ENCODE measurements around the gene ADAMTS12. TPM values are rescaled to one million over a fixed set of nuclear protein-coding genes. Genes with fewer than 3 reads are reported as not detected.

ADAMTS12 gene
- total and polyA plus RNA-seq, 10 of the 15 experiments (the other 5 are each of a cell fraction or from before 2014, with no cell fraction given), result 0.11 to 35.8 (median 20.7) TPM

GRCh38 chr5:33848554-33848953, 43.2 kb downstream of the ADAMTS12 start (continued):
- TF ChIP-seq ATF2 (IDR thresholded peaks at IDR 0.05; ENCODE audit: low read length) (peak; percentile 82; the same call in 1 of the 2 replicates), CBX3 (IDR thresholded peaks at IDR 0.05; ENCODE audit: borderline replicate concordance, low read depth) (no peak), ZBTB33 (IDR thresholded peaks at IDR 0.05) (no peak), ZNF217 (IDR thresholded peaks at IDR 0.05) (peak; percentile 76; the same call in 1 of the 2 replicates), NFIC (IDR thresholded peaks at IDR 0.05; ENCODE audit: low read depth, low read length) (peak; percentile 66), PRDM15 (CRISPR knock-in tag; IDR thresholded peaks at IDR 0.05) (no peak), BHLHE40 (IDR thresholded peaks at IDR 0.05; ENCODE audit: borderline replicate concordance in 1 of 2, low read depth in 2 of 2, low read length in 1 of 2) (peak; percentile 21 to 58; a peak in 2 of 4 replicates), USF2 (IDR thresholded peaks at IDR 0.05; ENCODE audit: borderline replicate concordance, low read depth, low read length) (no peak), NFYA (IDR thresholded peaks at IDR 0.05; ENCODE audit: borderline replicate concordance, low read depth, low read length) (no peak), RAD51 (IDR thresholded peaks at IDR 0.05) (no peak), ZZZ3 (IDR thresholded peaks at IDR 0.05; ENCODE audit: control insufficient read depth, insufficient read length, low read depth) (no peak), BRCA1 (IDR thresholded peaks at IDR 0.05; ENCODE audit: low read depth, low read length) (no peak), STAT3 (IDR thresholded peaks at IDR 0.05; ENCODE audit: low read depth, low read length) (no peak), IKZF1 (conservative IDR thresholded peaks at IDR 0.05) (peak; percentile 62; the same call in 1 of the 2 replicates), MEF2A (IDR thresholded peaks at IDR 0.05; ENCODE audit: insufficient read depth, low read depth, low read length) (peak; percentile 95), FOXM1 (IDR thresholded peaks at IDR 0.05; ENCODE audit: low read depth, low read length) (peak; percentile 78), RUNX3 (IDR thresholded peaks at IDR 0.05; ENCODE audit: low read length) (peak; percentile 52), GATAD2B (conservative IDR thresholded peaks at IDR 0.05; ENCODE audit: low read depth) (no peak), ATF3 (IDR thresholded peaks at IDR 0.05; ENCODE audit: borderline replicate concordance, extremely low read depth, low read depth, low read length) (no peak), NFXL1 (IDR thresholded peaks at IDR 0.05; ENCODE audit: borderline replicate concordance) (no peak), PKNOX1 (IDR thresholded peaks at IDR 0.05) (peak; percentile 67), DPF2 (IDR thresholded peaks at IDR 0.05) (0 out of 2 replicates have a peak, but pooled peaks have one; percentile 37)
